Breast epithelium (tissue), 3 donors: ENCODE results near the gene ADIRF.
"Not testable (repeated sequence)": the region's sequence is repeated elsewhere in the genome, so short reads cannot be mapped to it uniquely, and the experiment has no call there.

ENCODE experiments used
- CTCF ChIP-seq, 3 donors: fragments of 450-650 bp; IDR thresholded peaks; one replicate each; pipeline ENCODE4 v1.5.1; 2016 to 2017; ENCODE audit warnings: antibody characterized with exemption in 3 of 3, mild to moderate bottlenecking in 3 of 3, moderate library complexity in 3 of 3
- POLR2A ChIP-seq: fragments of 450-650 bp; IDR thresholded peaks from one replicate; pipeline ENCODE4 v1.6.1; 2016; ENCODE audit warnings: antibody characterized with exemption, mild to moderate bottlenecking, moderate library complexity

- not testable (repeated sequence) for TF ChIP-seq CTCF (IDR thresholded peaks at IDR 0.05); POLR2A
Observed at GRCh38 chr10:86934162-86934711, 34.0 kb upstream of the ADIRF start.
